IMR-90 (cell line): Measurements from ENCODE around the gene PRORP.

Source experiments
- POLR2A ChIP-seq: IDR thresholded peaks from 2 replicates; pipeline ENCODE4 v1.6.1; 2012; ENCODE audit warnings: mild to moderate bottlenecking, low read depth, low read length
- RAD21 ChIP-seq: IDR thresholded peaks from 2 replicates; pipeline ENCODE4 v1.6.1; 2012; ENCODE audit warnings: low read length, improper control_type of control experiment
- TF ChIP-seq, protein P1 (sequence below): conservative IDR thresholded peaks from 2 replicates; pipeline ENCODE4 v1.5.1; 2012; ENCODE audit warnings: mild to moderate bottlenecking, low read depth, low read length, improper control_type of control experiment

- TF ChIP-seq, protein P1, sequence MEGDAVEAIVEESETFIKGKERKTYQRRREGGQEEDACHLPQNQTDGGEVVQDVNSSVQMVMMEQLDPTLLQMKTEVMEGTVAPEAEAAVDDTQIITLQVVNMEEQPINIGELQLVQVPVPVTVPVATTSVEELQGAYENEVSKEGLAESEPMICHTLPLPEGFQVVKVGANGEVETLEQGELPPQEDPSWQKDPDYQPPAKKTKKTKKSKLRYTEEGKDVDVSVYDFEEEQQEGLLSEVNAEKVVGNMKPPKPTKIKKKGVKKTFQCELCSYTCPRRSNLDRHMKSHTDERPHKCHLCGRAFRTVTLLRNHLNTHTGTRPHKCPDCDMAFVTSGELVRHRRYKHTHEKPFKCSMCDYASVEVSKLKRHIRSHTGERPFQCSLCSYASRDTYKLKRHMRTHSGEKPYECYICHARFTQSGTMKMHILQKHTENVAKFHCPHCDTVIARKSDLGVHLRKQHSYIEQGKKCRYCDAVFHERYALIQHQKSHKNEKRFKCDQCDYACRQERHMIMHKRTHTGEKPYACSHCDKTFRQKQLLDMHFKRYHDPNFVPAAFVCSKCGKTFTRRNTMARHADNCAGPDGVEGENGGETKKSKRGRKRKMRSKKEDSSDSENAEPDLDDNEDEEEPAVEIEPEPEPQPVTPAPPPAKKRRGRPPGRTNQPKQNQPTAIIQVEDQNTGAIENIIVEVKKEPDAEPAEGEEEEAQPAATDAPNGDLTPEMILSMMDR, result no peak
- TF ChIP-seq RAD21 (no peak), POLR2A (no peak)
Measured at GRCh38 chr14:35122696-35123387, 490 bp downstream of the PRORP start.
